Retina (tissue), 1 donor: ENCODE measurements around the gene PPIC.
"Not testable (repeated sequence)": the region's sequence is repeated elsewhere in the genome, so short reads cannot be mapped to it uniquely, and the experiment has no call there.

Experiments
- DNase-seq: peaks from one replicate; pipeline ENCODE4 v3.0.0-alpha.2; 2016

Gene PPIC

DNA sequence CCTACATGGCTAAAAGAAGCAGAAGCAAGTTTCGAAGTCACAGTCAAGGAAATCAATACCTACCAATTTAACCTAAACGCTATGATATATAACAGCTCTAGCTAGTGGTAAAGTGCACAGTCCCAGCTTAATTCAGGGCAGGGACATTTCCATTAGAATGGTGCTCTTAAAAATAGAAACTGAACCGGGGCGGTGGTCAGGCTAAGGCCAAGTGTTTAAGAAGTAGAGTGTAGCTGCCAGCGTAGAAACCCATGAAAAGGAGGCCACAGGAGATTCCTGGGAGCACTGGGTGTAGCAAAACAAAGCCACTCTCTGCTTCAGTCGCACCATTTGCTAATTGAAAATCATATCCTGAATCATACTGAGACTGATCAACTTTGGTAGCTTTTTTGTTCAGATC, 28.8 kb downstream of the PPIC start:
- no peak for DNase-seq

DNA sequence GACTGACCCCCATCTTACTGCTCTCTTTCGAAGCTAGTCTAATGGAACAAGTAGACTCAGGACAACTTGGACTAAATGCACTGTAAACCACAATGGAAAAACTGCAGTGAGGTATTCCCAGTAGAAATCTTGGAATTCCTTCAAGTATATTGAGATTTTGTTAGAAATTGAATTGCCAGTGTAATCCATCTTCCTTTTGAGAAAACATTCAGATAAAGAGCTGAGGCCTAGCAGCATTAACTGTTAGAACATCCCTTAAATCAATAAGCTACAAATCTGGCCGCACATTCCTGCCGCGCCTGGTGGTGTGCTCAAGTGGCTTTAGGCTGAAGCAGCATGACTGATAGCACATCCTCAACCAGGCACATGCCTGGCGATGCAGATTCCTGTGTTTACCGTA, 29.3 kb downstream of the PPIC start:
- no peak for DNase-seq

DNA sequence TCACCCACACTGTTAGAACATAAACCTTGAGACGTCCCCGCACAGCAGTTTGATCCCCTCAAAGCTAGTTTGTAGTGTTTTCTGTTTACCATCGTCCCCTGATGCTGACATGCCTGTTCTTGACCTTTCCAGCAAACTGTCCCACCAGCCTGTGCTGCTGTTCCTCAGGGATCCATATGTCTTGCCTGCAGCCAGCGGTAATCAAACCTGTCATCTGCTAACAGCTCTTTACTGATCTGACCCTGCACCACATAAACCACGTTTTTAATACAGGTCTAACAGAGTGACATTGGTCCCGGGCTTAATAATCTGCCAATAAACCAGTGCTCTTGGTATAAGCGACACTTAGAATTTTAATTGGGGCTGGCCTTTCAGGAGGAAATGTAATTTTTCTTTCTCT, 34.7 kb downstream of the PPIC start:
- no peak for DNase-seq

DNA sequence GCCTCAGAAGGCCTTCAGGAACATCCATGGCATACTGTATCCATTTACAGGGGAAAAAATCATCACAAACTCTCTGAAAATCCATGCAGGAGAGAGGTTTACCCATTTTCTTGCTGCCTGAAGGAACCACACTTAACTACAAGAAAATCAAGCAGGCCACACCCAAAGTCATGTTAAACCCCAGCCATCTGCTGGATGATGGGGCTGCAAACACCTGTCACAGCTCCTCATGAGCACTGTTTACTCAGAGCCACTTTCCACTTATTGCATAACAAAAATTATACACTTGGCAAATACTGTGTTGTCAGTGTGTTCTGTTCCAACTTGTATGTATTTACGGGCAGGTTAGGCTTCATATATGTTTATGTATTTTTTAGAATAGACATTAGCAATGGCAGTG, 35.8 kb downstream of the PPIC start:
- DNase-seq: no peak

DNA sequence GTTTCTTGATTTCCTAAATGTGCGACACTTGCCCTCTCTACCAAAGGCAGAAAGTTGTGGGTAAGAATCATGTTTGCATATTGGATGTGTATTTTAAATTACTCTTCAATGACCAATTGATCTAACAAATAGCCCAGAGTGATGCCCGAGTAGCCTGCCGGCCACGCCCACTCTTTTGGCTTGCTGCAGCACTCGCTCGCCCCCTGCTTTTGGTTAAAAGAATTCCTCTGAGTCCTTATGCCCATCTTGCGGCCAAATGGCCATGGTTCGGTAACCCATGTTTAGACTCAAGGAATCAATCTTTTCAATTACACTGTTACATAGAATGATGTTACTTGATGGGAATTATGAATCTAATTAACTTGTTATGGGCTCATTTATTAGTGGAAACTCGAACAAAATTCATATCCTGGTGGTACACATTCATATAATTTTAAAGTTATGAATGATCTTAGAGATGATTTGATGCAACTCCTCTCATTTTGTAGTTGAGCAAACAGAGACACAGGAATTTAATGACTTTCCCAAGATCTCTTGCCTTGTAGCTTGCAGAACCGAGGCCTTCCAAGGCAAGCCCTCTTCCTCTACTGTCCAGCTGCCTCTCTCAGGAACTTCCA, 36.5 kb downstream of the PPIC start:
- no peak for DNase-seq

DNA sequence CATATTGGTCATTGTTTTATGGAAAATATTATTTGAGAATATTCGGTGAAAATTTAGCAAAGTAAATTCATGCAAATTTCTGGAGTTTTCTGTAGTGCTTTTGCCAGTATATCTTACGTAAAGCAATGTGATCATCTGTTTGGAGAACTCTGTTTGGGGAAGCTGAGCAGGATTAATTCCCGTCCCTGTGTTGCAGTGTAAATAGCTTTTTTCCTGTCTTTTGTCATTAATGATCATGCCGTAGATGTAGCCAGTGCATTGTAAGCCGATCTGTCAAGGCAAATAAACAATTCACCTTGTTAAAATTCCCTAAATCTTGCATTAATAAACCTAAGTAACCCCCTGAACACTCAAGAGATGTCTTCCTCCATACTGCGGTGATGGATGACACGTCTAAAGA, 39.2 kb downstream of the PPIC start:
- no peak for DNase-seq

DNA sequence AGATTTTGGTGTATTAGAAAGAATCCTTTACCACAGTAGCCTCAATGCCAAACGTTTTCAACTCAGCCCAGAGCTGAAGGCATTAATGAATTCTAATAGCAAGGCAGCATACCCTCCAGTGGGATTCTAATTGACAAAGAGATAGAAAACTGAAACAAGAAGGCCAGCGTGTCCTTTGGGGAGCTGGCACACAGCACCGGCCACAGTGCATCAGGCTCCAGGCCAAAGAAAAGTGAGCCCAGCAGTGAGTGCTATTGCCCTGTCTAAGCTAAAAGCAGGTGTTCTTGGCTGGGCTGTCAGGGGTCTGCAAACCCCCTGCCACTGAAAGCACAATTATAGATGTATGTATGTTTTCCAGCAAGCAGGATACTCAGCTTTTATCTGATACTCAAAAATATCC, 40.4 kb downstream of the PPIC start:
- DNase-seq: no peak

DNA sequence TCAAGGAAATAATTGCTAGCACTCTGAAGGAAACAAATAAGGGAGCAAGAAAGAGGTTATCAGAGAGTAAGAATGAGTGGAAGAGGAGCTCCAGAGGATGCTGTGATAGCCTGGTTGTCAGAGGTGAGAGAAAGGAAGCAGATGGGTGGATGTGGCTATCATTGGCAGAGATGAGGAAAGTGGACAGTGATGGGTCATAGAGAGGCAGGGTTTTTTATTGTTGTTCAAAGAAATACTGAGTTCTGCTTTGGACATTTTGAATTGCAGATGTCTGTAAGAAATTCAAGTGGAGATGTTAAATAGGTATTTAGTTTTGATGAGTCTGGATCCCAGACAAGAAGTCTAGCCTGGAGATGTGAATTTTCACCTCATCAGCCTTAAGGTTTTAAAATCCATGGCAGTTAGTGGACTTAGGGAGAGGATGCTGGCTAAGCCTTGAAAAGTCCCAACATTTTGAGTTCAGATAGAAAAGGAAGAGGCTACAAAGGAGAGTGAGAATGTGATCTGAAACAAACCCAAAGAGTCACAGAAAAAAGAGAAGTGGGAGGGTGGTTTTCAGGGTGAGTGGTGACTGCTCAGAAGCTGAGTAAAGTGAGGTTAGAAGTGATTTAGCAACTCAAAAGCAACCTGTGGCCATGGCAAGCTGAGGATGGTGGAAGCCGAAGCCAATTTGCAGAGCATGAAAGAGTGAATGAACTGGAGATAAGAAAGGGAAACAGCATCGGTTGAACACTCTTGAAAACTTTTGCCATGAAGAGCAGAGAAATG, 50.4 kb downstream of the PPIC start:
- no peak for DNase-seq

DNA sequence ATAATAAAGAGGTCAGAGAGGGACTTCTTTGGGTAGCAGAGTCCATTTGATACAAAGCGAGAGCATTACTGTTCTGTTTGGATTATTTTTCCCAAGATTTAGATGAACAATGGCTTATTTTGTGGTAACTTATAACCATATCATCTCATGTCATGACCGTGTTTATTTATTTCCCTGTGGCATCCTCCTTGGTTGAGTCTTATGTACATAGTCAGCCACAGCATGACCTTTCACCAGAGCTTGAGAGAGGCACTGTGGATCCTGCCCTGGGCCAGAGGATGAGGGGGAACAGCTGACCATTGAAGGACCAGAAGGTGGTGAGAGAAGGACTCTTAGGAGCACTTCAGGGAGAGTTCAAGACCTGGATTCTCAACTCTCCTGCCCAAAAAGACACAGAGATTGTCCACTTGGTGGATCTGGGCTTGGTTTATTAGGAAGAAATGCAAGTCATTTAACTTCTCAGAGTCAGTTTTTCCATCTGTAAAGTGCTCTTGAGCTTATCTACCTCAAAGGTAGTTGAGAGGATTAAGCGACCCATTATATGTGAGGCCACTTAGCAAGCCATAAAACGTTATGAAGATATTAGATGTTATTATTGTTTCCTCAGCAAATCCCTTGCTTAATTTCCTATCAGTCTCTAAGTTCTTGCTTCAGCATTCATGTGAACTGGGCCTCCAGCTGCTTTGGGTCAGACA, 51.4 kb downstream of the PPIC start:
- DNase-seq: no peak

DNA sequence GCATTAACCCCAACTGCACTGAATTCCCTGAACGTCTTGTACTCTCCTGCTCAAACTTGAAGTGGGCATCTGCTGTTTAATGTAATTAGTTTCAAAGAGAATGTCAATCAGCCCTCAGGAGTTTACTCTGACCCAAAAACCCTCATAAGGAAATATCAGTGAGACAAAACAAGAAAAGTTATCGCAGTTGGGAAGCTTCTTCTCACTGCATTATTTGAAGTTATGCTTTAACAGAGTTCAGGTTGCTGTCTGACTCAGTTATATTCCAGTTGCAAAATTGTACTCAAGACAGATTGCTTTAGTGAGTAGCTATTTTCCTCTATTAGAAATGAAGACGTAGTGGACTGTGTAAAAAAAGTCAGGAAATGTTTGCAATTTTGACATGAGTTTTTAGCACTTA, 52.1 kb downstream of the PPIC start:
- DNase-seq: no peak

DNA sequence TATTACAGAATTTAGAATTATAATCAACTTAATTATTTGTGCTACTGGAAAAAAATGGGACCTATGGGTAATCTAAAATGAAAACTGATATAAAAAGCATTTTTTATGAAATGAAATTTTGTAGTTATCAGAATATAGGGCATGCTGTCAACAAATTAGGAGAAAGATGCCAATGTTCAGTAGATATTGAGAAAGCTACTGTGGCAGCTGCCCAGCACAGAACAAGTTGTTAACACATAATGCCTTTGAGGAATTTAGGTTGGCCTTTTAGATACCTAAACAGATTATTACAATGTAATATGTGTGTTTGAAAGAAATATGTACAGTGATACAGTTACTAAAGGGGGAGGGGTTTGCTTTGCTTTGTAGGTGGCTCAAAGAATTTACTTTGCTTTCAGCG, 54.1 kb downstream of the PPIC start:
- DNase-seq: no peak

DNA sequence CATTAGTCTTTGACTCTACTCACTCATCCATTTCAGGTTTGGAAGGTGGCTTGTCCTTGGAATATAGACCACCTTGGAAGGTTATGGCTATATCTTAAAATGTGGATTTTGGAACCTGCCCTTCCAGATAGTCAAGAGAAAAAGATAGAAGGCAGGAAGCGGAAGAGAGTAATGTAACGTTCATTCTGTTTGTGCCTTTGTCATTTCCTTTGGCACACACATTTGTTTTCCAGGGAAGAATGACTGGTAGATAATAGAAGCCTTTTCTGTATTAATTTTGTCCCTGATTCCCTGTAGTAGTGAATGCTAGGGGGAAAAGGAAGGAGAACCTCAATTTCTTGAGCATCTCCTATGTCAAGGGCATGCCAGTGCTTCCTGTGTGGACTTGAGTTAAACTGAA, 54.7 kb downstream of the PPIC start:
- DNase-seq: no peak

DNA sequence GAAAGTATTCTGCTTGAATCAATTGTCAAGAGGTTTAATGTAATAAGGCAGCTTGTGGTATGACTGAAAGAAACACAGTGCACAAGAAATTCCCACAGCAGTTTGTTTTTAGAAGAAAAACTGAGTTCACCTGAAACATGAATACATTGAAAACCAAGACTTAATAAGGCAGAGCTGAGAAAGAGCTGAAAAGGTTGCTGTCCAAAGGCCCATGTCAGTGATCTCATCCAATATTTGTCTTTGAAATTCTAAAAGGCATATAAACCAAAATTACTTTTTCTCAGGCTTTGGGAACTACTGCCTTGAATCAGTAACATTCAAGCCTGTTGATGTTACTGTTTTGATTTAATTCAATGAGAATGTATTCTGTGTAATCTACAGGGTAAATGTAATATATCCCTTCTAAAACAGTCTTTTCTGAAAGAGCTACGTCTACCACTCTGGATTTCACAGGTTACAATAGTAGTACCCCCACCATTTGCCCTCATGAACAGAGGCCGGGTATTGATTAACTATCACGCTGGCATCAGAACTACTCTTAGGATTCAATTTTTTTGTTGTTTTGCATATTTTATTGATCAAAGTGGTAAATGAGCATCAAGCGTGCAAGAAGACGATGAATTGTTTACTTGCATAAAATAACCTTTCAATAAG, 57.8 kb downstream of the PPIC start:
- no peak for DNase-seq

DNA sequence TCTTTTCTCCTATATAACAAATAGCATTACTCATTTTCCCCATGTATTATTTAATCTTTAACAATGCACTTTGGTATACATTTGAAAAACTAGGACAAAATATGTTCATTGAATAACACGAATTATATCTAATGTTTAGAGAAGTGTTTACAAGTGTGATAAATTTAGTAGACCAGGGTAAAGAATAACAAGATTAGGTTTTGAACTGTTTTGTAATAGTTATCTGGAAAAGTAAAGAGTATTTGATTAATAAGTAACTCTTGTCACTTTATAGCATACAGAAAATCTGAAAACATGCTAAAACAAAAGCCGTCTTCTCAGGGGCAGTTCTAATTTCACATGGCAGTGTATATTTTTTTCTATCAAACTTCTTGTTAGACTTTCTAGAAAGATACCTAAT, 58.5 kb downstream of the PPIC start:
- DNase-seq: no peak

DNA sequence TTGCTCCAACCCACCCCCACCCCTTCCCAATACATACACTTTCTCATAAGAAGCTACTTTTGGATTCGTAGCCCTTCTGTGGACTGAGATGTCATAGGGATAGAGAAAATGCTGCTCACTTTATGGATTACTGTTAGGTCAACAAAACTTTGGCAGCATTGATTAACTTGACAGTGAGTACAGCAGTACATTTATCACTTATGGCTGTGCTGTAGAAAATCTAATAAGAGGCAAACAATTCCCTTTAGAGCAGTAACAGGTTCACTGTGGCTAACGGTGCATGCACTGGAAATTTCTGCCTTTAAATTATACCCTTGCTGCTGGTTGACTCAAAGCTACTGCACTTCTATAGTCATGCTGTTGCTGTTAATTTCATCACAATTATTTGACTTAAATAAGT, 59.2 kb downstream of the PPIC start:
- DNase-seq: no peak

DNA sequence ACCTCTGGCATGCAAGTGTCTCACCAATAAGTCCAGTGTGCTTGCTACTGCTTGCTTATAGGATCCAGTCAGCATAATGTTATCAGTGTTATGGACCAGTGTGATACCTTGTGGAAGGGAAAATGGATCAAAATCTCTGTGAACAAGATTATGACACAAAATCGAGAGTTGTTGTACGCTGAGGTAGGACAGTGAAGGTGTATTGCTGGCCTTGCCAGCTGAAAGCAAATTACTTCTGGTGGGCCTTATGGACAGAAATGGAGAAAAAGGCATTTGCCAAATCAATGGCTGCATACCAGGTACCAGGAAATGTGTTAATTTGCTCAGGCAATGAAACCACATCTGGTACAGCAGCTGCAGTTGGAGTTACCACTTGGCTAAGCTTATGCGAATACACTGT, 62.3 kb downstream of the PPIC start:
- not testable (repeated sequence) for DNase-seq

DNA sequence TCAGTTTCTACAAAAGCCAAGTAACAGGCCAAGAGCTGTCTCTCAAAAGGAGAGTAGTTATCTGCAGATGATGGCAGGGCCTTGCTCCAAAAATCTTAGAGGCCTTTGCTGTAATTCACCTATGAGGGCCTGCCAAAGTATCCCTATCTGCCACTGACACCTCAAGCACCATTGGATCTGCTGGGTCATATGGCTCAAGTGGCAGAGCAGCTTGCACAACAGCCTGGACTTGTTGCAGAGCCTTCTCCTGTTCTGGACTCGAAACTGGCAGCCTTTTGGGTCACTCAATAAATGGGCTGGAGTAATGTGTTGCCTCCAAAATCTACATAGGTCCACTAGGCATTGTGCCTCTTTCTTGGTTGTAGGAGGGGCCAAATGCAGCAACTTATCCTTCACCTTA, 62.8 kb downstream of the PPIC start:
- not testable (repeated sequence) for DNase-seq
